ENCODE measurements around the gene KRTAP12-3.
A peak's percentile ranks its signal among the peaks of the same experiment; 100 is the strongest.
"Not testable (repeated sequence)": the region's sequence is repeated elsewhere in the genome, so short reads cannot be mapped to it uniquely, and the experiment has no call there.

KRTAP12-3 gene

GRCh38 chr21:44653123-44653522 lies 4.6 kb upstream of the KRTAP12-3 start:
- DNase-seq = no peak

- peak; percentile 64 for DNase-seq
Measured at GRCh38 chr21:44653656-44654575, 3.8 kb upstream of the KRTAP12-3 start.

- DNase-seq = no peak
Measured at GRCh38 chr21:44654576-44655175, 3.1 kb upstream of the KRTAP12-3 start, which contains the start of gene KRTAP12-4. Gene KRTAP12-4 (minus strand): TSS chr21:44654659. CDS start chr21:44654614, 45 bp downstream.

- no peak for DNase-seq
Measured at GRCh38 chr21:44656868-44657267, 864 bp upstream of the KRTAP12-3 start.

GRCh38 chr21:44658541-44658910 lies 794 bp downstream of the KRTAP12-3 start:
- no peak for DNase-seq

- DNase-seq = peak; percentile 18
Measured at GRCh38 chr21:44658913-44659595, 1.3 kb downstream of the KRTAP12-3 start.

GRCh38 chr21:44661567-44661966 lies 3.8 kb downstream of the KRTAP12-3 start:
- not testable (repeated sequence) for DNase-seq

GRCh38 chr21:44664691-44665090 lies 7.0 kb downstream of the KRTAP12-3 start:
- no peak for DNase-seq

GRCh38 chr21:44666401-44667320 lies 8.9 kb downstream of the KRTAP12-3 start, which contains the start of gene KRTAP12-2:
Gene KRTAP12-2 (minus strand): TSS chr21:44666927. CDS start chr21:44666886, 41 bp downstream.
- DNase-seq = no peak

GRCh38 chr21:44667612-44668011 lies 9.9 kb downstream of the KRTAP12-3 start:
- DNase-seq = no peak

- no peak for DNase-seq
Measured at GRCh38 chr21:44670642-44671432, 13.1 kb downstream of the KRTAP12-3 start.

- DNase-seq = no peak
Measured at GRCh38 chr21:44671911-44672310, 14.2 kb downstream of the KRTAP12-3 start.

GRCh38 chr21:44677881-44678280 lies 20.1 kb downstream of the KRTAP12-3 start:
- DNase-seq = no peak

GRCh38 chr21:44681152-44681551 lies 23.4 kb downstream of the KRTAP12-3 start:
- DNase-seq = no peak

- no peak for DNase-seq
Measured at GRCh38 chr21:44681861-44682579, 24.3 kb downstream of the KRTAP12-3 start, which contains the start of gene KRTAP12-1. Gene KRTAP12-1 (minus strand): TSS chr21:44682163. CDS start chr21:44682123, 40 bp downstream.

- DNase-seq = no peak
Measured at GRCh38 chr21:44682580-44683151, 24.9 kb downstream of the KRTAP12-3 start.

GRCh38 chr21:44684077-44684476 lies 26.3 kb downstream of the KRTAP12-3 start:
- no peak for DNase-seq

GRCh38 chr21:44684483-44684882 lies 26.8 kb downstream of the KRTAP12-3 start:
- DNase-seq = no peak

GRCh38 chr21:44685050-44685449 lies 27.3 kb downstream of the KRTAP12-3 start:
- not testable (repeated sequence) for DNase-seq
